H1 (cell line): ENCODE data around the gene TRAPPC12. TPM values are rescaled to one million over a fixed set of nuclear protein-coding genes. Genes with fewer than 3 reads are reported as not detected.

Source experiments
- CTBP2 ChIP-seq: IDR thresholded peaks from 2 replicates; pipeline ENCODE4 v1.7.0; 2011; ENCODE audit warnings: borderline replicate concordance, mild to moderate bottlenecking, moderate library complexity, mixed read lengths, low read length; ENCODE audit not compliant: insufficient read depth, insufficient read length
- HDAC2 ChIP-seq, 2 experiments: fragments of 300-600 bp in 1 of 2; sonication (generic) in 1 of 2; IDR thresholded peaks; 2 replicates each; pipeline ENCODE4 v1.6.1; 2011 to 2012; ENCODE audit warnings: low read depth in 2 of 2, low read length in 2 of 2, mild to moderate bottlenecking in 2 of 2, moderate library complexity in 2 of 2, borderline replicate concordance in 1 of 2, inconsistent platforms in 1 of 2
- POLR2AphosphoS5 ChIP-seq: IDR thresholded peaks from 2 replicates; pipeline ENCODE4 v1.6.1; 2011; ENCODE audit warnings: low read depth, low read length
- TAF1 ChIP-seq: IDR thresholded peaks from 2 replicates; pipeline ENCODE4 v1.6.1; 2011; ENCODE audit warnings: mild to moderate bottlenecking, low read depth, low read length
- polyA plus RNA-seq, 7 experiments: library from polyadenylated mRNA; depleted of rRNA in 3 of 7; stranded (reverse) in 5 of 7; unstranded in 2 of 7; fragments of >200 nt in 5 of 7; fragments of 200-250 nt in 2 of 7; gene quantifications; 1 replicate in 5 of 7; 2 replicates in 1 of 7; 4 replicates in 1 of 7; pipeline versions ENCODE4 v1.2.1 to v1.2.3, GENCODE V29; 2011 to 2013; ENCODE audit warnings: missing spikeins in 2 of 7, mixed read lengths in 2 of 7
- total RNA-seq: library from RNA; stranded (reverse); fragmentation: NEBNext Ultra II Directional; extraction: Animal tissue kit (Norgen Biotek cat#: 25700); gene quantifications from 2 replicates; pipeline ENCODE4 v1.2.1, GENCODE V29; 2021
- TF ChIP-seq, protein P1 (sequence below): fragments of 300-600 bp; sonication (generic); IDR thresholded peaks from 2 replicates; pipeline ENCODE4 v1.7.1; 2012; ENCODE audit warnings: low read length, moderate library complexity, mild to moderate bottlenecking, inconsistent platforms; ENCODE audit not compliant: insufficient replicate concordance
- TF ChIP-seq, protein P2 (sequence below): IDR thresholded peaks from 2 replicates; pipeline ENCODE4 v1.6.1; 2012; ENCODE audit warnings: low read length, inconsistent platforms
- TF ChIP-seq, protein P3 (sequence below), 3 experiments: IDR thresholded peaks; 1 replicate in 2 of 3; 2 replicates in 1 of 3; pipeline versions ENCODE4 v1.5.1 to v1.6.1; 2011; ENCODE audit warnings: low read length in 3 of 3, mild to moderate bottlenecking in 3 of 3, inconsistent platforms in 2 of 3, low read depth in 1 of 3, moderate library complexity in 1 of 3; ENCODE audit not compliant: insufficient read depth in 1 of 3; ENCODE audit errors: control extremely low read depth in 1 of 3

Gene TRAPPC12
- total and polyA plus RNA-seq, 2 of the 8 experiments (the other 6 are each of a cell fraction or from before 2014, with no cell fraction given): 35.0 to 67.3 TPM

DNA sequence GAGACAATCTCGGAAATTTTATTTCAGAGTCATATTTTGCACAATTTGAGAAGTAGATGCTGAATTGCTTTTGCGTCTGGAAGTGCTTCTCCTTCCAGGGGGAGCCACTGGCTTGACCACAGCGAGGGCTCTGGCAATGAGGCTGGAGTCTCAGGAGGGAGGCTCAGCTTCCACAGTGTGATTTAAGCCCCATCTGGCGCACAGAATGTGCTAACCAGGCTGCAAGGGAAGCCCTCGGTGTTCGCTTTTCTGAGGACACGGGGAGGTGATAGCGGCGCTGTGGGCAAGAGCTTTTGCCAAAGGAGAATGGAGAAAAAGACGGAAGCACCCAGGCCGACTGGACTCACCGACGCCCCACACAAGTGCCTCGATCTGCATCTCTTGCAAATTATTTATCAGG, 87.5 kb downstream of the TRAPPC12 start (continued):
- TF ChIP-seq, protein P1, sequence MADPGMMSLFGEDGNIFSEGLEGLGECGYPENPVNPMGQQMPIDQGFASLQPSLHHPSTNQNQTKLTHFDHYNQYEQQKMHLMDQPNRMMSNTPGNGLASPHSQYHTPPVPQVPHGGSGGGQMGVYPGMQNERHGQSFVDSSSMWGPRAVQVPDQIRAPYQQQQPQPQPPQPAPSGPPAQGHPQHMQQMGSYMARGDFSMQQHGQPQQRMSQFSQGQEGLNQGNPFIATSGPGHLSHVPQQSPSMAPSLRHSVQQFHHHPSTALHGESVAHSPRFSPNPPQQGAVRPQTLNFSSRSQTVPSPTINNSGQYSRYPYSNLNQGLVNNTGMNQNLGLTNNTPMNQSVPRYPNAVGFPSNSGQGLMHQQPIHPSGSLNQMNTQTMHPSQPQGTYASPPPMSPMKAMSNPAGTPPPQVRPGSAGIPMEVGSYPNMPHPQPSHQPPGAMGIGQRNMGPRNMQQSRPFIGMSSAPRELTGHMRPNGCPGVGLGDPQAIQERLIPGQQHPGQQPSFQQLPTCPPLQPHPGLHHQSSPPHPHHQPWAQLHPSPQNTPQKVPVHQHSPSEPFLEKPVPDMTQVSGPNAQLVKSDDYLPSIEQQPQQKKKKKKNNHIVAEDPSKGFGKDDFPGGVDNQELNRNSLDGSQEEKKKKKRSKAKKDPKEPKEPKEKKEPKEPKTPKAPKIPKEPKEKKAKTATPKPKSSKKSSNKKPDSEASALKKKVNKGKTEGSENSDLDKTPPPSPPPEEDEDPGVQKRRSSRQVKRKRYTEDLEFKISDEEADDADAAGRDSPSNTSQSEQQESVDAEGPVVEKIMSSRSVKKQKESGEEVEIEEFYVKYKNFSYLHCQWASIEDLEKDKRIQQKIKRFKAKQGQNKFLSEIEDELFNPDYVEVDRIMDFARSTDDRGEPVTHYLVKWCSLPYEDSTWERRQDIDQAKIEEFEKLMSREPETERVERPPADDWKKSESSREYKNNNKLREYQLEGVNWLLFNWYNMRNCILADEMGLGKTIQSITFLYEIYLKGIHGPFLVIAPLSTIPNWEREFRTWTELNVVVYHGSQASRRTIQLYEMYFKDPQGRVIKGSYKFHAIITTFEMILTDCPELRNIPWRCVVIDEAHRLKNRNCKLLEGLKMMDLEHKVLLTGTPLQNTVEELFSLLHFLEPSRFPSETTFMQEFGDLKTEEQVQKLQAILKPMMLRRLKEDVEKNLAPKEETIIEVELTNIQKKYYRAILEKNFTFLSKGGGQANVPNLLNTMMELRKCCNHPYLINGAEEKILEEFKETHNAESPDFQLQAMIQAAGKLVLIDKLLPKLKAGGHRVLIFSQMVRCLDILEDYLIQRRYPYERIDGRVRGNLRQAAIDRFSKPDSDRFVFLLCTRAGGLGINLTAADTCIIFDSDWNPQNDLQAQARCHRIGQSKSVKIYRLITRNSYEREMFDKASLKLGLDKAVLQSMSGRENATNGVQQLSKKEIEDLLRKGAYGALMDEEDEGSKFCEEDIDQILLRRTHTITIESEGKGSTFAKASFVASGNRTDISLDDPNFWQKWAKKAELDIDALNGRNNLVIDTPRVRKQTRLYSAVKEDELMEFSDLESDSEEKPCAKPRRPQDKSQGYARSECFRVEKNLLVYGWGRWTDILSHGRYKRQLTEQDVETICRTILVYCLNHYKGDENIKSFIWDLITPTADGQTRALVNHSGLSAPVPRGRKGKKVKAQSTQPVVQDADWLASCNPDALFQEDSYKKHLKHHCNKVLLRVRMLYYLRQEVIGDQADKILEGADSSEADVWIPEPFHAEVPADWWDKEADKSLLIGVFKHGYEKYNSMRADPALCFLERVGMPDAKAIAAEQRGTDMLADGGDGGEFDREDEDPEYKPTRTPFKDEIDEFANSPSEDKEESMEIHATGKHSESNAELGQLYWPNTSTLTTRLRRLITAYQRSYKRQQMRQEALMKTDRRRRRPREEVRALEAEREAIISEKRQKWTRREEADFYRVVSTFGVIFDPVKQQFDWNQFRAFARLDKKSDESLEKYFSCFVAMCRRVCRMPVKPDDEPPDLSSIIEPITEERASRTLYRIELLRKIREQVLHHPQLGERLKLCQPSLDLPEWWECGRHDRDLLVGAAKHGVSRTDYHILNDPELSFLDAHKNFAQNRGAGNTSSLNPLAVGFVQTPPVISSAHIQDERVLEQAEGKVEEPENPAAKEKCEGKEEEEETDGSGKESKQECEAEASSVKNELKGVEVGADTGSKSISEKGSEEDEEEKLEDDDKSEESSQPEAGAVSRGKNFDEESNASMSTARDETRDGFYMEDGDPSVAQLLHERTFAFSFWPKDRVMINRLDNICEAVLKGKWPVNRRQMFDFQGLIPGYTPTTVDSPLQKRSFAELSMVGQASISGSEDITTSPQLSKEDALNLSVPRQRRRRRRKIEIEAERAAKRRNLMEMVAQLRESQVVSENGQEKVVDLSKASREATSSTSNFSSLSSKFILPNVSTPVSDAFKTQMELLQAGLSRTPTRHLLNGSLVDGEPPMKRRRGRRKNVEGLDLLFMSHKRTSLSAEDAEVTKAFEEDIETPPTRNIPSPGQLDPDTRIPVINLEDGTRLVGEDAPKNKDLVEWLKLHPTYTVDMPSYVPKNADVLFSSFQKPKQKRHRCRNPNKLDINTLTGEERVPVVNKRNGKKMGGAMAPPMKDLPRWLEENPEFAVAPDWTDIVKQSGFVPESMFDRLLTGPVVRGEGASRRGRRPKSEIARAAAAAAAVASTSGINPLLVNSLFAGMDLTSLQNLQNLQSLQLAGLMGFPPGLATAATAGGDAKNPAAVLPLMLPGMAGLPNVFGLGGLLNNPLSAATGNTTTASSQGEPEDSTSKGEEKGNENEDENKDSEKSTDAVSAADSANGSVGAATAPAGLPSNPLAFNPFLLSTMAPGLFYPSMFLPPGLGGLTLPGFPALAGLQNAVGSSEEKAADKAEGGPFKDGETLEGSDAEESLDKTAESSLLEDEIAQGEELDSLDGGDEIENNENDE: no peak
- TF ChIP-seq, protein P2, sequence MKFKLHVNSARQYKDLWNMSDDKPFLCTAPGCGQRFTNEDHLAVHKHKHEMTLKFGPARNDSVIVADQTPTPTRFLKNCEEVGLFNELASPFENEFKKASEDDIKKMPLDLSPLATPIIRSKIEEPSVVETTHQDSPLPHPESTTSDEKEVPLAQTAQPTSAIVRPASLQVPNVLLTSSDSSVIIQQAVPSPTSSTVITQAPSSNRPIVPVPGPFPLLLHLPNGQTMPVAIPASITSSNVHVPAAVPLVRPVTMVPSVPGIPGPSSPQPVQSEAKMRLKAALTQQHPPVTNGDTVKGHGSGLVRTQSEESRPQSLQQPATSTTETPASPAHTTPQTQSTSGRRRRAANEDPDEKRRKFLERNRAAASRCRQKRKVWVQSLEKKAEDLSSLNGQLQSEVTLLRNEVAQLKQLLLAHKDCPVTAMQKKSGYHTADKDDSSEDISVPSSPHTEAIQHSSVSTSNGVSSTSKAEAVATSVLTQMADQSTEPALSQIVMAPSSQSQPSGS: no peak
- TF ChIP-seq TAF1 (no peak), HDAC2 (IDR thresholded peaks at IDR 0.05; ENCODE audit: borderline replicate concordance in 1 of 2, low read depth in 2 of 2, low read length in 2 of 2) (no peak), CTBP2 (no peak), POLR2AphosphoS5 (no peak)
- TF ChIP-seq, protein P3, sequence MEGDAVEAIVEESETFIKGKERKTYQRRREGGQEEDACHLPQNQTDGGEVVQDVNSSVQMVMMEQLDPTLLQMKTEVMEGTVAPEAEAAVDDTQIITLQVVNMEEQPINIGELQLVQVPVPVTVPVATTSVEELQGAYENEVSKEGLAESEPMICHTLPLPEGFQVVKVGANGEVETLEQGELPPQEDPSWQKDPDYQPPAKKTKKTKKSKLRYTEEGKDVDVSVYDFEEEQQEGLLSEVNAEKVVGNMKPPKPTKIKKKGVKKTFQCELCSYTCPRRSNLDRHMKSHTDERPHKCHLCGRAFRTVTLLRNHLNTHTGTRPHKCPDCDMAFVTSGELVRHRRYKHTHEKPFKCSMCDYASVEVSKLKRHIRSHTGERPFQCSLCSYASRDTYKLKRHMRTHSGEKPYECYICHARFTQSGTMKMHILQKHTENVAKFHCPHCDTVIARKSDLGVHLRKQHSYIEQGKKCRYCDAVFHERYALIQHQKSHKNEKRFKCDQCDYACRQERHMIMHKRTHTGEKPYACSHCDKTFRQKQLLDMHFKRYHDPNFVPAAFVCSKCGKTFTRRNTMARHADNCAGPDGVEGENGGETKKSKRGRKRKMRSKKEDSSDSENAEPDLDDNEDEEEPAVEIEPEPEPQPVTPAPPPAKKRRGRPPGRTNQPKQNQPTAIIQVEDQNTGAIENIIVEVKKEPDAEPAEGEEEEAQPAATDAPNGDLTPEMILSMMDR (IDR thresholded peaks at IDR 0.05; ENCODE audit: control extremely low read depth in 1 of 3, insufficient read depth in 1 of 3, low read depth in 1 of 3, low read length in 3 of 3): no peak
